ENCODE data around the gene MYH6.
"Not testable (repeated sequence)": the region's sequence is repeated elsewhere in the genome, so short reads cannot be mapped to it uniquely, and the experiment has no call there.

DNA sequence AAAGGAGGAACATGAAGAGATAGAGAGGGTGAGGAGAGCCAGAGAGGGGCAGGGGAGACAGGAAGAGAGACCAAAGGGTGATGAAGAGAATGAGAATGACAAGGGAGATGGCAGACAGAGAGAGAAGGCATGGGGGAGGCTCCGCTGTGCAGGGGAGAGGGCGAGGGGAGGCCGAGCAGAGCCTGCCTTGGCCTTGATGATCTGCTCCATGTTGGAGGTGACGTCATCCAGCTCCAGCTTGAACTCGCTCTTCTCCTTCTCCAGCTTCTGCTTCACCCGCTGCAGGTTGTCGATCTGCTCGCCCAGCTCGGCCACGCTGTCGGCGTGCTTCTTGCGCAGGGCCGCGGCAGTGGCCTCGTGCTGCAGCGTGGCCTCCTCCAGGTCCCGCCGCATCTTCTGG, 18.2 kb downstream of the MYH6 start:
- TF ChIP-seq, protein P1, sequence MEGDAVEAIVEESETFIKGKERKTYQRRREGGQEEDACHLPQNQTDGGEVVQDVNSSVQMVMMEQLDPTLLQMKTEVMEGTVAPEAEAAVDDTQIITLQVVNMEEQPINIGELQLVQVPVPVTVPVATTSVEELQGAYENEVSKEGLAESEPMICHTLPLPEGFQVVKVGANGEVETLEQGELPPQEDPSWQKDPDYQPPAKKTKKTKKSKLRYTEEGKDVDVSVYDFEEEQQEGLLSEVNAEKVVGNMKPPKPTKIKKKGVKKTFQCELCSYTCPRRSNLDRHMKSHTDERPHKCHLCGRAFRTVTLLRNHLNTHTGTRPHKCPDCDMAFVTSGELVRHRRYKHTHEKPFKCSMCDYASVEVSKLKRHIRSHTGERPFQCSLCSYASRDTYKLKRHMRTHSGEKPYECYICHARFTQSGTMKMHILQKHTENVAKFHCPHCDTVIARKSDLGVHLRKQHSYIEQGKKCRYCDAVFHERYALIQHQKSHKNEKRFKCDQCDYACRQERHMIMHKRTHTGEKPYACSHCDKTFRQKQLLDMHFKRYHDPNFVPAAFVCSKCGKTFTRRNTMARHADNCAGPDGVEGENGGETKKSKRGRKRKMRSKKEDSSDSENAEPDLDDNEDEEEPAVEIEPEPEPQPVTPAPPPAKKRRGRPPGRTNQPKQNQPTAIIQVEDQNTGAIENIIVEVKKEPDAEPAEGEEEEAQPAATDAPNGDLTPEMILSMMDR (IDR thresholded peaks at IDR 0.05) = not testable (repeated sequence)
- TF ChIP-seq POLR2A (IDR thresholded peaks at IDR 0.05) = not testable (repeated sequence)
